ENCODE data around the gene SPDEF.

DNA sequence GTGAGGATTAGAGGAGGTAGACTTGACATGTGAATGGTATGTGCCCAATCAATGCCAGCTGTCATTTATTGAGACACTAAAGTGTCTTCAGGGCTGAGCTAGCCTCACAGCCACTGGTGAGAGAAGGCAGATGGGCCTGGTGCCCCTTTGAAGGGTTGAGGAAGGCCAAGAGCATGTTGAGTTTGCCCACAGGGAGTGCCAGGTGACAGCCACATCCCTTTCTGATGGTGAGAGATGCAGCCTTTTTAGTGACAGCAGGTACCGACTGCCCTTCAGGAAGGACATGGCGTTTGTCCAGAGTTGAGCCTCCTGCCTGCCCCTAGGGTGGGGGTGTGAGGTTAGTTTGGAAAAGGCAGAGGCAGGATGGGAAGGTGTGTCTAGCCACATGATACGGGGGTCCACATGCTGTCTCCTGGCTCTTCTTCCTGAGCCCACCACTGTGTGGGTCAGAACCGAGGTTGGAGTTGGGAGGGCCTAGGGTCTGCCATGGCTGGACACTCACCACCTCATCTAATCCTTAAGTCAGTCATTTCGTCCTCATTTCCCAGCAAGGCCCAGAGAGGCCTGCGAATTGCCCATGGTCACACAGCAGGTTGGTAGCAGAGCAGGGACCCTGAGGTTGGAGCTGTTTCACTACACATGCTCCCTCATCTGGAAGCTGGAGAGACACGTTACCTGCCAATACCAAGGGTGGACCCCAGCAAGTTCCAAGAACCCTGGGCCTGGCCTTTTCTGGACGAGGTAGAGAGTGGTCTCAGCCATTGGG lies 32.5 kb downstream of the SPDEF start:
- TF ChIP-seq, protein P1, sequence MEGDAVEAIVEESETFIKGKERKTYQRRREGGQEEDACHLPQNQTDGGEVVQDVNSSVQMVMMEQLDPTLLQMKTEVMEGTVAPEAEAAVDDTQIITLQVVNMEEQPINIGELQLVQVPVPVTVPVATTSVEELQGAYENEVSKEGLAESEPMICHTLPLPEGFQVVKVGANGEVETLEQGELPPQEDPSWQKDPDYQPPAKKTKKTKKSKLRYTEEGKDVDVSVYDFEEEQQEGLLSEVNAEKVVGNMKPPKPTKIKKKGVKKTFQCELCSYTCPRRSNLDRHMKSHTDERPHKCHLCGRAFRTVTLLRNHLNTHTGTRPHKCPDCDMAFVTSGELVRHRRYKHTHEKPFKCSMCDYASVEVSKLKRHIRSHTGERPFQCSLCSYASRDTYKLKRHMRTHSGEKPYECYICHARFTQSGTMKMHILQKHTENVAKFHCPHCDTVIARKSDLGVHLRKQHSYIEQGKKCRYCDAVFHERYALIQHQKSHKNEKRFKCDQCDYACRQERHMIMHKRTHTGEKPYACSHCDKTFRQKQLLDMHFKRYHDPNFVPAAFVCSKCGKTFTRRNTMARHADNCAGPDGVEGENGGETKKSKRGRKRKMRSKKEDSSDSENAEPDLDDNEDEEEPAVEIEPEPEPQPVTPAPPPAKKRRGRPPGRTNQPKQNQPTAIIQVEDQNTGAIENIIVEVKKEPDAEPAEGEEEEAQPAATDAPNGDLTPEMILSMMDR (IDR thresholded peaks at IDR 0.05), result no peak
- TF ChIP-seq EP300 (IDR thresholded peaks at IDR 0.05; ENCODE audit: low read depth) (no peak), POLR2AphosphoS5 (IDR thresholded peaks at IDR 0.05) (no peak), POLR2A (IDR thresholded peaks at IDR 0.05) (no peak)
